Glomerular visceral epithelial cell (primary cell): Measurements from ENCODE around the gene IL13RA1.
"Not testable (repeated sequence)": the region's sequence is repeated elsewhere in the genome, so short reads cannot be mapped to it uniquely, and the experiment has no call there.

Experiments
- DNase-seq: peaks from one replicate; pipeline ENCODE4 v3.0.0-alpha.2; 2016; ENCODE audit errors: extremely low spot score

The IL13RA1 gene

DNA sequence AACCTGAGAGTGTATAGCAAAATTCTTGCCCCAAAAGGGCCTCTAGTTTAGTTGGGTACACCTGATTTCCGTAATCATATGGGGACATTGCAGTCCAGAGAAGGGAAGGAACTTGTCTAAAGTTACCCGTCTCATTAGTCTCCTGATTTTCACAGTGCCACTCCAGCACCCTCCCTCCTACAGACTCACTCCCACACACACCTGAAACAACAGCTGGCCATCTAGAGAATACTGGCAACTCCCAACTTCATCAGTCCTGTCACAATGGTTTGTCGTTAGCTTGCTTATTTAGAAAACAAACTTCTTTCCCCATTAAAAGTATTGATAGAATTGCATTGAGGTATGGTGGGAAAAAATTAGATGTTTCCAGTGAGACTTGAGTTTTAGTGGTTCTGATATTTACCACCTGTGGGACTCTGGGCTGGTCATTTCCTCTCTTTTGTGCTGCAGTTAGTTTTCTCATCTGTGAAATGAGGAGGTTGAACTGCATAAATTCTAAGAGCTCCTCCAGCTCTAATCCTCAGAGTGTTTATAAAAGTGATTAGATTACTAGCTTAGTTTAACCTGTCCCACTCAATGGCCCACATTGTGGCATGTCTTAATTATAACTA is 1.7 kb downstream of the IL13RA1 start:
- no peak for DNase-seq

GRCh38 chrX:118730500-118731247 is 3.3 kb downstream of the IL13RA1 start:
- DNase-seq: peak; percentile 8

DNA sequence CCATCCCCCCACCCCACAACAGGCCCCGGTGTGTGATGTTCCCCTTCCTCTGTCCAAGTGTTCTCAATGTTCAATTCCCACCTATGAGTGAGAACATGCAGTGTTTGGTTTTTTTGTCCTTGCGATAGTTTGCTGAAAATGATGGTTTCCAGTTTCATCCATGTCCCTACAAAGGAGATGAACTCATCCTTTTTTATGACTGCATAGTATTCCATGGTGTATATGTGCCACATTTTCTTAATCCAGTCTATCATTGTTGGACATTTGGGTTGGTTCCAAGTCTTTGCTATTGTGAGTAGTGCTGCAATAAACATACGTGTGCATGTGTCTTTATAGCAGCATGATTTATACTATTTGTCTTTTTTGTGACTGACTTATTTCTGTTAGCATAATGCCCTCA is 5.1 kb downstream of the IL13RA1 start:
- DNase-seq: not testable (repeated sequence)

DNA sequence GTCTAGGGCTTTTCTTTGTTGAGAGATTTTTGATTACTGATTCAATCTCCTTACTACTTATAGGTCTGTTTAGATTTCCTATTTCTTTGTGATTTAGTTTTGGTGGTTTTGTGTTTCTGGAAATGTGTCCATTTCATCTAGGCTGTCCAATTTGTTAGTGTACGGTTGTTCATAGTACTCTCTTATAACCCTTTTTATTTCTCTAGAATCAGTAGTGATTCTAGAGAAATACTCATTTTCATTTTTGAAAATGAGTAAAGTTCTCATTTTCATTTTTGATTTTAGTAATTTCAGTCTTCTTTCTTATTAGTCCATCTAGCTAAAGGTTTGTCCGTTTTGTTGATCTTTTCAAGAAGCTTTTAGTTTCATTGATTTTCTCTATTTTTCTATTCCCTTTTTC is 7.5 kb downstream of the IL13RA1 start:
- DNase-seq: no peak

DNA sequence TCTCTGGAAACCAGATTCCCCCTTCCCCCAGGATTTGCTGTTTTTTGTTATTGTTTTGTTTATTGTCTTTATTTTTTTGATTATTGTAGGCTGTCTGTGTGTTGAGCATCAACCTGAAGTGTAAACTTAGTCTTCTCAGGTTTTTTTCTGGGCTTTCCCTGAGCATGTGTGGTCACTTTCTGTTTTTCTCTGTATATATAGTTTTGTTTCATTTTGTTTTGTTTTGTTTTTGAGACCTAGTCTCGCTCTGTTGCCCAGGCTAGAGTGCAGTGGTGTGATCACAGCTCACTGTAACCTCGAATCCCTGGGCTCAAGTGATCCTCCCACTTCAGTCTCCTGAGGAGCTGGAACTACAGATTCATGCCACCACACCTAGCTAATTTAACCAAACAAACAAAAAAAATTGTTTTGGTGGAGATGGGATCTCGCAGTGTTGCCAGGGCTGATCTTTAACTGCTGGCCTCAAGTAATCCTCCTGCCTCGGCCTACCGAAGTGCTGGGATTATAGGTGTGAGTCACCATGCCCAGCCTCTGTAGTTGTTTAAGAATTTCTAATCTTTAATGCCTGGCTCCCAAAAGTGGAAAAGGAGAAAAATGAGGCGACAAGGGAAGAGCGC is 9.1 kb downstream of the IL13RA1 start:
- DNase-seq: peak; percentile 8

DNA sequence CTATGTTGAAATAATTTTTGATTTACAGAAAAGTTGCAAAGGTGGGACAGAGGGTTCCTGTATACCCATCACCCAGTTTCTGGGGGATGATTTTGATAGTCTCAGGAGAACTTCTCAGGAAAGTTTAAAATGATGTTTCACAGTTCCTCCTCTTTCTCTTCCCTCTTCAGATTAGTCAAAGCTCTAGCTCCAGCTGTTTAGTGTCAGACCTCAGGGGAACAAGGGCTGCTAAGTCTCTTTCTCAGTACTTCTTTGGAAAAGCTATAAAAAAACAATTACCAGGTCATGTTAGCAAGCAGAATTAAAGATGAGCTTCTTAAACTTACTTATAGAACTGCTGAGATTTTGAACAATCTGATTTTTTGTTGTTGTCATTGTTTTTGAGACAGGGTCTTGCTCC is 12.2 kb downstream of the IL13RA1 start:
- DNase-seq: no peak

DNA sequence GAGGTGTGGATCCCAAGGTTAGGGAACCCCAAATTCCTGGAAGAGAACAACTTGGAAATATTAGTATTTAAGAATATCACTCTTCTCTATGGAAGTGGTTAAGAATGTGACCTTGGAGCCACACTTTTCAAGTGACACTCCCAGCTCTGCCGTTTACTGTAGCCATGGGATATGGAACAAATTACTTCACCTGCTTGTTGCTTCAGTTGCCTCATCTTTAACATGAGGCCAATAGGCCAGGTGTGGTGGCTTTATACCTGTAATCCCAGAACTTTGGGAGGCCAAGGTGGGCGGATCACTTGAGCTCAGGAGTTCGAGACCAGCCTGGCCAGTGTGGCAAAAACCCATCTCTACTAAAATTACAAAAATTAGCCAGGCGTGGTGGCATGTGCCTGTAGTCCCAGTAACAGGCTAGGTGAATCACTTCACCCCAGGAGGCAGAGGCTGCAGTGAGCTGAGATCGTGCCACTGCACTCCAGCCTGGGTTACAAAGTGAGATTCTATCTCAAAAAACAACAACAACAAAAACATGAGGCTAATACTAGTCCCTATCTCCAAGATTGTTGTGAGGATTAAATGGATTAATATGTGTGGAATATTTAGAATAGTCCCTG is 13.0 kb downstream of the IL13RA1 start:
- no peak for DNase-seq

GRCh38 chrX:118742176-118742575 is 14.8 kb downstream of the IL13RA1 start:
- no peak for DNase-seq

DNA sequence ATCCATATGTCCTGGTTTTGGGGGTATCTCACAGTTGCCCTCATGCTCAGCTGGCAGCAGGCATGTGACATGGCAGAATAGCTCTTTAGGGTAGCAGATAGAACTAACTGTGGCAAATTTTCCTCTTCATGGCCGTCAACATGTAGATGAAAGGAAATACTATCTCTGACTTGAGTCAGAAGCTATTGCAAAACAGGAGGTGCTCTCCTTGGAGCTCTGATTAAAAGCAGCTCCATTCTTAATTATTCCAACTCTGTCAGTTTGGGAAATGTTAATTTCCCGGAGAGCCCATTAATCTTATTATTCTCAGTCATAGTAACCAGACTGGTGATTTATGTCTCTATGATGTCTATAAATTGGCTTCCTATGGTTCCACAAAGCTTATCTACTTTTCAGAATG is 18.2 kb downstream of the IL13RA1 start:
- DNase-seq: no peak

DNA sequence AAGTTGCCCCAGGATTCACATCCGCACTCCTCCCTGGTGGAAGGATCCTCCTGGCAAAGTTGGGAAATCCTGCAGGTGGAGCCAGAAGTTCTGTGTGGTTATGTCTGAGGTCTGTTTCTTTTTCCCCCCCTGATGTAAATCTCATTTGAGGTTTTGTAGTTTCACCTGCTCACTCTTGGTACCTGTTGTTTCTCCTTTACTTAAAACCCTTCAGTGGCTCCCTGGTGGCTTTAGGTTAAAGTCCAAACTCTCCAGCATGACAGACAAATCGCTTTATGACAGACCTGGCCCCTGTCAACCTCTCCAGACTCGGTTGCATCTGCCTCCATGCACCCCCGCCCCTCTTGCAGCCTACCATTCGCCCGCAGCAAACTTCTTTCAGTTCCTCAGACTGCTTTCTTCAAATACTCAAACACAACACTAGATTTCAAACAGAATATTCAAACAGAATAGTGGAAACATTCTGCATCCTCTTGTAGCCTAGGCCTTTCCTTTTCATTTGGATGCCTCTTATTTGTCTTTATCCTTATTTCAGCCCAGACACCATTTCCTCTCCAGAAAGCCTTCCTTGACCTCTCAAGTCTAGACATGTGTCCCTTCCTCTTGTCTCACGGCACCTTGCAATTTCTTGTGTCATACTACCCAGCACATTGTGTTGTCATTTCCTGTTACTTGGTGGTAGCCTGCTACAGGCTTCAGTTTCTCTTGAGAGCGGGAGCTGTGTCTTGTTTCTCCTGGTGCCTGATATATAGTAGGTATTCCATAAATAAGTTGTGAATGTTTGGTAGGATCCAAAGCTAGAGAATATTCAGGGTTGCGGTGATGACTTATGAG is 24.8 kb downstream of the IL13RA1 start:
- DNase-seq: no peak

- DNase-seq: no peak
Observed at GRCh38 chrX:118755633-118756032, 28.2 kb downstream of the IL13RA1 start.

DNA sequence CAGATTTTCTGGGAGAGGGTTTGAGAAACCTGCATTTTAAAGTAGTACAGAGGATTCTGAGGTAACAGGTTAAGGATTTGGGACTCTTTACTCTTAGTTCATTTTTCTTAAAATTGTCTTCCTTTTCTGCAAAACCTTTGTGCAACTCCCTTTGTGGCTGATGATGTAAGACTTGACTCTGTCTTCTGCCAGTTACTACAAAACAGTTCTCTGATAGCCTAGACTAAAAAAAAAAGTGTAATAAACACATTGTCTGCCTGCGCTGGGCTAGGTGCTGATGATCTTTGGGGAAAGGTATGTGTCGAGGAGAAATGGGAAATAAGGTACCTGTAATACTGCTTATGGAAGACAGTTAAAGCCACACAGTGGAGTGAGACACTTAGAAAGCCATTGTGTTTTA is 28.7 kb downstream of the IL13RA1 start:
- no peak for DNase-seq

GRCh38 chrX:118758511-118758910 is 31.1 kb downstream of the IL13RA1 start:
- no peak for DNase-seq

DNA sequence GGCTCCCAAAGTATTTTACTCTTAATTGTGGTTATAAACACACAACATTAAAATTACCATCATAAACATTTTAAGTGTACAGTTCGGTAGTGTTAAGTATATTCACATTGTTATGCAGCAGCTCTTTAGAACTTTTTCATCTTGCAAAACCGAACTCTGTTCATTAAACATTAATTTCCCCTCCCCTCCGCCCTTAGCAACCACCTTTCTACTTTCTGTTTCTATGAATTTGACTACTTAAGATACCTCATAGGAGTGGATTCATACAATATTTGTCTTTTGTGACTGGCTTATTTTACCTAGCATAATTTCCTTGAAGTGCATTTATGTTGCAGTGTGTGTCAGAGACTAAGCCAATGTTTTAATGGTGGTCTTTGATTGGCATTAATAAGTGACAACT is 32.6 kb downstream of the IL13RA1 start:
- DNase-seq: no peak

DNA sequence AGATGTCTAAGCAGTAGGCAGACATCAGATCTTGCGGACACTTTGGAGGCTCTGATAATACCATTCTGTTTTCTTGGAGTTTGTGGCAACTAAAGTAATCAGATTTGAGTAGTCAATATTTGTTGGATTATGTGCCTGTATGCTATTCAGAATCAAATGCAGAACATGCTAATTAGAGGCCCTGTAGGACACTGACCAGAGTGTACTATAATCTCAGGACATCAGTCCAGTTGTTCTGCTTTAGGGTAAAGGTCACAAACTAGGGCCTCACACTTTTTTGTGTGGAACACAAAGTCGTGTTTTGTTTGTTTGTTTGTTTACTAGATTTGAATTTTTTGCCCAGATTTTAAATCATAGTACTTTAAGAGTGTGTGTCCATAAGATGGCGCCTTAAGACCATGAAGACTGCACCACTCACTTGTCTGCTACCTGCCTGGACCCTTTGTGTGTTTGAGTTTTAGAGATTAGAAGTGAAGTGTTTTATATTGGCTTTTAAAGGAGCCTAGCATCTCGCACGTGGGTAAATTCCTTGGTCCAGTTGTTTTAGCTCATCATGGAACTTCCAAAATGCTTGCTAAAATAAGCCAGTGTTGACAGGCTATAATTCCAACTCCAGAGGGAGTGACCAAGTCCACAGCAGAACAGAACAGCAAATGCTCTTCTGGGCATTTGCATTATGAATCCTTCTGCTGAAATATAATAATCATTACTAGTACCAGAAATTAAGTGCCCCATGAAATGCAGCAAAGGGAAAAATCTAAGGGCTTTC is 34.7 kb downstream of the IL13RA1 start:
- DNase-seq: no peak

GRCh38 chrX:118763489-118763888 is 36.1 kb downstream of the IL13RA1 start:
- no peak for DNase-seq

GRCh38 chrX:118764122-118764521 is 36.7 kb downstream of the IL13RA1 start:
- no peak for DNase-seq

- DNase-seq: no peak
Observed at GRCh38 chrX:118770133-118770760, 42.8 kb downstream of the IL13RA1 start.

DNA sequence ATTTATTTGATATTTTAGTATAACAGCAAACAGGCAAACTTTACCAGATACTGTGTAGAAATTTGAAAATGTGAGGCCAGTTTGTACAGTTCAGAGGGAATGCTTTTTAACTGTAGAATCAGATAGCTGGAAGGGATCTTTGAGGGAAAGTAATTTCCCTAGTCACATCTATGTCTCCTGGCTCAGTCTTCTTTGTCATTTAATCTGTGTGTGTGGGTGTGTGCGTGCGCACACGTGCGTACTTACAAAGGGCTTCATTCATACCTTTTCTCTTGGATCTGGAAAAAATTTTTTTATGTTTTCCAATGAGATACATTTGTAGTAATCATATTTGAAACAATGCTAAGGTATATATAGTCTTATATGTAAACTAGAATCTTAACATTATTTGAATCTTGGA is 44.6 kb downstream of the IL13RA1 start:
- DNase-seq: no peak

DNA sequence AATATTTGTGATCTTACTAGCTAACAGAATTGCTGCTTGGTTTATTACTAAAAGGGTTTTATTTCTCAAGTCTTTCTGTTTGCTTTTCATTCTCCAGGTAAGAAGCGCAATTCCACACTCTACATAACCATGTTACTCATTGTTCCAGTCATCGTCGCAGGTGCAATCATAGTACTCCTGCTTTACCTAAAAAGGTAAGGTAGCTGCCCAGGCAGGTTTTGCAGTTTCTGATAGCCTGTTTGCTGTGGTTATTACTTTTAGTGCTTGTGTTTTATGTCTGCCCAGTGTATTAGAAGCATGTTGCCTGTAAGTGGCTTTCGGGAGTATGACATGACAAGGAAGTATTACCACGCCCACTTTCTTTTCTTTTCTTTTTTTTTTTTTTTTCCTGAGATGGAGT is 46.4 kb downstream of the IL13RA1 start:
- no peak for DNase-seq

- no peak for DNase-seq
Observed at GRCh38 chrX:118779581-118779980, 52.2 kb downstream of the IL13RA1 start.
